BJ (cell line): Measurements from ENCODE around the gene SCIN. TPM values are rescaled to one million over a fixed set of nuclear protein-coding genes. Genes with fewer than 3 reads are reported as not detected.

Source experiments
- CTCF ChIA-PET: fragments of 350-600 bp; formaldehyde crosslinking; extraction: SDS; loops from one replicate; lab custom pipeline; 2021; ENCODE audit warnings: antibody characterized with exemption, inconsistent platforms; lab: Yijun Ruan, JAX
- POLR2A ChIA-PET: fragments of 300-600 bp; sonication (Branson Sonifier 250); formaldehyde crosslinking; extraction: SDS; loops from one replicate; lab custom pipeline; 2021; ENCODE audit warnings: antibody characterized with exemption; lab: Charles Lee
- DNase-seq: peaks from one replicate; pipeline ENCODE4 v3.0.0-alpha.2; 2011; ENCODE audit warnings: low read depth
- H3K27me3 ChIP-seq: 2 replicates; pipeline ENCODE4 v1.6.0; 2011; ENCODE audit warnings: low read length; ENCODE audit not compliant: control insufficient read depth, insufficient read depth
- H3K36me3 ChIP-seq: 2 replicates; pipeline ENCODE4 v1.5.1; 2011; ENCODE audit warnings: low read length; ENCODE audit not compliant: control insufficient read depth, insufficient read depth
- H3K4me3 ChIP-seq: 2 replicates; pipeline ENCODE4 v1.5.1; 2011; ENCODE audit warnings: low read depth, mild to moderate bottlenecking, control low read depth, low read length
- CTCF ChIP-seq: IDR thresholded peaks from 2 replicates; pipeline ENCODE4 v1.5.1; 2011; ENCODE audit warnings: low read depth, mild to moderate bottlenecking, control low read depth, inconsistent platforms, low read length, moderate library complexity; ENCODE audit not compliant: insufficient read depth
- polyA plus RNA-seq: library from polyadenylated mRNA; depleted of rRNA; stranded (reverse); fragments of >200 nt; gene quantifications from 2 replicates; pipeline ENCODE4 v1.2.3, GENCODE V29; 2011

Gene SCIN
- polyA plus RNA-seq, 1 experiment = 0.06 TPM

GRCh38 chr7:12531784-12532183 lies 38.7 kb upstream of the SCIN start:
- no peak for DNase-seq
- POLR2A ChIA-PET = no interaction called here
- CTCF ChIA-PET = no interaction called here
- no peaks in the 10 kb centered on the region for H3K36me3 ChIP-seq
- no peak overlapping the region for H3K4me3 ChIP-seq
- TF ChIP-seq CTCF = no peak
- no peaks in the 10 kb centered on the region for H3K27me3 ChIP-seq

GRCh38 chr7:12534046-12534445 lies 36.5 kb upstream of the SCIN start:
- CTCF ChIA-PET = interaction anchor here (1.0 kb wide), 1 partner anchor 90 kb away, joined by 3 read pairs; no protein-coding TSS in a partner anchor
- DNase-seq = no peak
- Histone ChIP-seq H3K27me3 (no peaks in the 10 kb centered on the region), H3K4me3 (no peak overlapping the region), H3K36me3 (no peaks in the 10 kb centered on the region)
- POLR2A ChIA-PET = no interaction called here
- no peak for TF ChIP-seq CTCF

GRCh38 chr7:12539681-12540080 lies 30.8 kb upstream of the SCIN start:
- H3K36me3 ChIP-seq = no peaks in the 10 kb centered on the region
- H3K4me3 ChIP-seq = no peak overlapping the region
- H3K27me3 ChIP-seq = no peaks in the 10 kb centered on the region
- TF ChIP-seq CTCF = no peak
- no peak for DNase-seq
- CTCF ChIA-PET = interaction anchor here (1.1 kb wide), 1 partner anchor 15 kb away, joined by 3 read pairs; no protein-coding TSS in a partner anchor
- POLR2A ChIA-PET = no interaction called here

- H3K36me3 ChIP-seq = no peaks in the 10 kb centered on the region
- CTCF ChIA-PET = interaction anchor here (1.1 kb wide), 1 partner anchor 17 kb away, joined by 3 read pairs; no protein-coding TSS in a partner anchor
- no peak for TF ChIP-seq CTCF
- H3K4me3 ChIP-seq = no peak overlapping the region
- no peaks in the 10 kb centered on the region for H3K27me3 ChIP-seq
- DNase-seq = no peak
- POLR2A ChIA-PET = no interaction called here
Measured at GRCh38 chr7:12540850-12541249, 29.7 kb upstream of the SCIN start.

- TF ChIP-seq CTCF = no peak
- Histone ChIP-seq H3K27me3 (no peaks in the 10 kb centered on the region), H3K36me3 (no peaks in the 10 kb centered on the region), H3K4me3 (no peak overlapping the region)
- POLR2A ChIA-PET = no interaction called here
- CTCF ChIA-PET = no interaction called here
- no peak for DNase-seq
Measured at GRCh38 chr7:12543586-12543985, 26.9 kb upstream of the SCIN start.
